HUES64 (cell line): ENCODE measurements around the gene NCAM2.
"Not testable (repeated sequence)": the region's sequence is repeated elsewhere in the genome, so short reads cannot be mapped to it uniquely, and the experiment has no call there.

Experiments used
- H3K27ac ChIP-seq: 2 replicates; pipeline ENCODE4 v1.7.0; 2013; ENCODE audit warnings: low read depth, low read length, inconsistent platforms
- H3K27me3 ChIP-seq: 2 replicates; pipeline ENCODE4 v1.6.1; 2013; ENCODE audit warnings: mild to moderate bottlenecking, low read length; ENCODE audit not compliant: insufficient read depth
- H3K36me3 ChIP-seq: 2 replicates; pipeline ENCODE4 v1.6.1; 2013; ENCODE audit warnings: mild to moderate bottlenecking, low read length; ENCODE audit not compliant: insufficient read depth
- H3K4me1 ChIP-seq: 2 replicates; pipeline ENCODE4 v1.6.1; 2013; ENCODE audit warnings: mild to moderate bottlenecking, low read length, moderate library complexity; ENCODE audit not compliant: insufficient read depth
- H3K4me3 ChIP-seq: 2 replicates; pipeline ENCODE4 v1.5.1; 2013; ENCODE audit warnings: mild to moderate bottlenecking, low read length, moderate library complexity
- H3K9ac ChIP-seq: 2 replicates; pipeline ENCODE4 v1.6.1; 2013; ENCODE audit warnings: mild to moderate bottlenecking, low read depth, low read length
- H3K9me3 ChIP-seq: 2 replicates; pipeline ENCODE4 v1.6.1; 2013; ENCODE audit warnings: low read depth, low read length; ENCODE audit not compliant: insufficient read depth
- WGBS: fragments of 150-250, 120-280 bp; methylation state at CpG from one replicate; pipeline ENCODE4 v1.1.7; 2013; ENCODE audit warnings: missing lambda C conversion rate; 5-methylcytosine and 5-hydroxymethylcytosine counted together

Gene NCAM2

DNA sequence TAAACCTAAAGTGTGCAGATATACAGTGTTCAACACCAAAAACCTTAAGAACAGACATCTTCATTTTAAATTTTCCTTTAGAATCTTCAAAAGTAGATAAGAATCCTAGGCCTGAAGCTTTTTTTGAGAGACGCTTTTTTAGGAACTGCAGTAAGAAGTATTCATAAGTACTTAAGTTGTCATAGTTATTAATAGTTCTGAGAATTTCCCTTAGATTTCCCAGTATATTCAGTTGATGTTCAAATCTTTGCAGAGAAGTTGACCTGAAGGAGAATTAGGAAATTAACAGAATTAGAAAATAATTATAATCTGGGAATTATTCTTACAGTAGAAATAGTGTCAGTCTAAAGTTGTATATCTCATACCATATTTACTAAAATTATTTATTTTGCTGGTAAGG lies 150.3 kb downstream of the NCAM2 start:
- no peak overlapping the region for H3K9ac ChIP-seq
- H3K4me1 ChIP-seq = no peaks in the 10 kb centered on the region
- WGBS = 100% methylated on average over 1 of the region's 1 CpG
- no peaks in the 10 kb centered on the region for H3K27me3 ChIP-seq
- H3K9me3 ChIP-seq = no peaks in the 10 kb centered on the region
- no peak overlapping the region for H3K27ac ChIP-seq
- H3K36me3 ChIP-seq = no peaks in the 10 kb centered on the region
- H3K4me3 ChIP-seq = no peak overlapping the region

DNA sequence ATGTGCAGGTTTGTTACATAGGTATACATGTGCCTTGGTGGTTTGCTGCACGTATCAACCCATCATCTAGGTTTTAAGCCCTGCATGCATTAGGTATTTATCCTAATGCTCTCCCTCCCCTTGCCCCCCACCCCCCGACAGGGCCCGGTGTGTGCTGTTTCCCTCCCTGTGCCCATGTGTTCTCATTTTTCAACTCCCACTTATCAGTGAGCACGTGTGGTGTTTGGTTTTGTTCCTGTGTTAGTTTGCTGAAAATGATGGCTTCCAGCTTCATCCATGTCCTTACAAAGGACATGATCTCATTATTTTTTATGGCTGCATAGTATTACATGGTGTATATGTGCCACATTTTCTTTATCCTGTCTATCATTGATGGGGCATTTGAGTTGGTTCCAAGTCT lies 151.2 kb downstream of the NCAM2 start:
- WGBS = 84% methylated on average over 4 of the region's 4 CpGs
- not testable (repeated sequence) for H3K9me3 ChIP-seq, H3K9ac ChIP-seq, H3K27me3 ChIP-seq, H3K27ac ChIP-seq, H3K36me3 ChIP-seq, H3K4me3 ChIP-seq, H3K4me1 ChIP-seq

DNA sequence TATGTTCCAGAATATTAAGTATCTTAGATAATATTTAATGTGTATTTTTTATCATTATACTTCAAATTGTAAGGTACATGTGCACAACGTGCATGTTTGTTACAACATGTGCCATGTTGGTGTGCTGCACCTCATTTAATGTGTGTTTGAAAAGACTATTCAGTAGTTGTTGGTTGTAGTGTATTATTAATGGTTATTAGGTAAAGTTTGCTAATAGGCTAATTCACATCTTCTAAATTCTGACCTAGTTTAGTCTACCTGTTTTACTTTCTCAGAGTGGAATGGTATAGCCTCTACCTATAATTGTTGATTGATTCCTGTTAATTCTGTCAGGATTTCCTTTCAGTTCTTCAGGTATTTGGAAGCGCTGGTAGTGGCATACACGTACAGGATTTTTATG lies 153.0 kb downstream of the NCAM2 start:
- Histone ChIP-seq H3K9me3 (no peaks in the 10 kb centered on the region), H3K4me1 (no peaks in the 10 kb centered on the region), H3K9ac (no peak overlapping the region), H3K4me3 (no peak overlapping the region), H3K27me3 (no peaks in the 10 kb centered on the region), H3K36me3 (no peaks in the 10 kb centered on the region), H3K27ac (no peak overlapping the region)
- 88% methylated on average over 3 of the region's 3 CpGs for WGBS

DNA sequence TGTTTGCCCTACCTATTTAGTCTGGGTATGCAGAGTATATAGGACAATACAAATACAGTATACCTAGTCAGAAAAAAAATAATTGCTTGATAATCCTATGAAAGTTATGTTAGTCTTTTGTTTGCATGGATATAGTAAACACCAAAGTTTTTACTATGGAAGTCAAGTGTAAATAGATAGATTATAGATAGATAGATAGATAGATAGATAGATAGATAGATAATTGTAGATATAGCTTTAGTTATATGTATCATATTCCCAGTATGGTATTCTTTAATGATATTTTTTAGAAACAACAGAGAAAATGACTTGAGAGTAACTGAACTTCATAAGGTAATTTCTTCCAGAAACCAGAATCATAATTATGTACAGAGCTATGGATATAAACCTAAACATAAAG lies 158.2 kb downstream of the NCAM2 start:
- Histone ChIP-seq H3K27ac (no peak overlapping the region), H3K36me3 (no peaks in the 10 kb centered on the region), H3K9me3 (no peaks in the 10 kb centered on the region), H3K4me1 (no peaks in the 10 kb centered on the region), H3K9ac (no peak overlapping the region), H3K4me3 (no peak overlapping the region), H3K27me3 (no peaks in the 10 kb centered on the region)

DNA sequence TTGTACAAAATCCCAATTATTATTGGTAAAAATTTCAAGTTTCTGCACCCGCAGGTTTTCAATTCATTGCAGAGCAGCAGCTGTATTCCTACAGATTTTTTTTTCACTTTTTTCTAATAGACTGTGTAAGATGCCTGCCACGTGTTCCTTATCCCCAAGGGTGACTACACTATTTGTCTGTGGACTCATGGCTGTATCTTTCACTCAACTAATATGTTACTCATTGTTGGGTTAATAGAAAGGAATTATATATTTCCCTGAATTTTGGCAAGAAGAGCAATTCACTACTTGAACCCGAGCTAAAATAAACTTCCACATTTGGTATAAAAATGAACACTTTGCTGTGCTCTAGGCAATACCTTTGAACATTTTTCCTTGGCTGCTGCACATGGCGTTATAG lies 158.7 kb downstream of the NCAM2 start:
- Histone ChIP-seq H3K27me3 (no peaks in the 10 kb centered on the region), H3K27ac (no peak overlapping the region), H3K9ac (no peak overlapping the region), H3K9me3 (no peaks in the 10 kb centered on the region), H3K4me3 (no peak overlapping the region), H3K4me1 (no peaks in the 10 kb centered on the region), H3K36me3 (no peaks in the 10 kb centered on the region)
- 88% methylated on average over 3 of the region's 4 CpGs for WGBS

DNA sequence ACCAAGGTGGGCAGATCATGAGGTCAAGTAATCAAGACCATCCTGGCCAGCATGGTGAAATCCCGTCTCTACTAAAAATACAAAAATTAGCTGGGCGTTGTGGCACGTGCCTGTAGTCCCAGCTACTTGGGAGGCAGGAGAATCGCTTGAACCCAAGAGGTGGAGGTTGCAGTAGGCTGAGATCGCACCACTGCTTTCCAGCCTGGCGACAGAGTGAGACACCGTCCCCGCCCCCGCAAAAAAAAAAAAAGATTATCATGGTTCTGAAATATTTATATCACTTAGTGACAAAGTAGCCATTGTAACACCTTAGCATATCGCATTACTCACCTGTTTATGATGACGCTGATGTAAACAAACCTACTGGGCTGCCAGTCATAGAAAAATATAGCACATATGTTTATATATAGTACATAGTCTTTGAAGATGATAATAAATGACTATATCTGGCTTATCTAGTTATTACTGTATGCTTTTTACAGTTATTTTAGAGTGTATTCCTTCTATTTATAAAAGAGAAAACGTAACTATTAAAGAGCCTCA lies 160.2 kb downstream of the NCAM2 start:
- WGBS = 94% methylated on average over 10 of the region's 12 CpGs
- H3K4me1 ChIP-seq = no peaks in the 10 kb centered on the region
- H3K27me3 ChIP-seq = no peaks in the 10 kb centered on the region
- H3K9me3 ChIP-seq = no peaks in the 10 kb centered on the region
- no peak overlapping the region for H3K9ac ChIP-seq
- H3K27ac ChIP-seq = no peak overlapping the region
- H3K36me3 ChIP-seq = no peaks in the 10 kb centered on the region
- no peak overlapping the region for H3K4me3 ChIP-seq

DNA sequence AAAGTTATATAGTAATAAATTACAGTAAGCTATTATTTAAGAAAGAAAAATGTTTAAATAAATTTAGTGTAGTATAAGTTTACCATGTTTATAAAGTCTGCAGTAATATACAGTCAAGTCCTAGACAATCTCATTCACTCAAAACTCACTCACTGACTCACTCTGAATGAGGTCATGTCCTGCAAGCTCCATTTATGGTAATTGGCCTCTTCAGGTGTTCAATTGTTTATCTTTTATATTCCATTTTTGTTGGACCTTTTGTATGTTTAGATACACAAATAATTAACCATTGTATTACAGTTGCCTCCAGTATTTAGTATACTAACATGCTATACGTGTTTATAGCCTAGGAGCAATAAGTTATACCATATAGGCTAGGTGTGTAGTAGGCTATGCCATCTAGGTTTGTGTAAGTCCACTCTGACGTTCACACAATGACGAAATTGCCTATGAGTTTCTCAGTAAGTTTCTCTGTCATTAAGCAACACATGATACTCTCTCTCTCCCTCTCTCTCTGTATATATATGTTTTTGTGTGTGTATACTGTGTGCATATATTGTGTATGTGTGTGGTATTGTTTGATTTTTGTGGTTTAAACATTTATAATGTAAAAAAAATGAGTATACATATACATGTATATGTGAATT lies 161.2 kb downstream of the NCAM2 start:
- no peak overlapping the region for H3K9ac ChIP-seq
- 80% methylated on average over 1 of the region's 3 CpGs for whole genome bisulfite sequencing

DNA sequence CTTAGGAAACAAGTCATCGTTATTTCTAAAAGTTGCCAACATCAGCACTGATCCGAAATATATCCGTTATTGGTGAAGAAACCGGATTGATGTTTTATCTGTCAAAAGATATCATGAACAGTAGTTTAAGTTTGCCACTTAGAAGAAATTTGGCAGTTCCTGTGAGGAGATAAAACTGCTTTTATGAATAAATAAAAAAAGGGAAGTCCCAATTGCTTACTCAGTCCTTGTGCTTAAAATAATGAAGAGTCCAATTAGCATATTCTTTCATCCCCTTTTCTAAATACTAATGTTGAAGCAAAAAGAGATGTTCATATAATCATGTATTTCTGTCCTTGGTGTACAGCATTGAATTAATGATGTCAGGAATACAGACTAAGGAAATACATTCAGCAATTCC lies 164.6 kb downstream of the NCAM2 start:
- no peak overlapping the region for H3K9ac ChIP-seq
- H3K27me3 ChIP-seq = no peaks in the 10 kb centered on the region
- no peaks in the 10 kb centered on the region for H3K4me1 ChIP-seq
- no peak overlapping the region for H3K4me3 ChIP-seq
- H3K27ac ChIP-seq = no peak overlapping the region
- 0 out of 2 replicates have a peak, but pooled peaks cover 3% of the 10 kb centered on the region for H3K9me3 ChIP-seq
- H3K36me3 ChIP-seq = no peaks in the 10 kb centered on the region
- 98% methylated on average over 4 of the region's 4 CpGs for WGBS

More for the DNA sequence above, 161.2 kb downstream of the NCAM2 start:
- no peak overlapping the region for H3K4me3 ChIP-seq
- H3K36me3 ChIP-seq = no peaks in the 10 kb centered on the region
- H3K9me3 ChIP-seq = no peaks in the 10 kb centered on the region
- H3K27ac ChIP-seq = no peak overlapping the region
- no peaks in the 10 kb centered on the region for H3K4me1 ChIP-seq
- H3K27me3 ChIP-seq = no peaks in the 10 kb centered on the region

DNA sequence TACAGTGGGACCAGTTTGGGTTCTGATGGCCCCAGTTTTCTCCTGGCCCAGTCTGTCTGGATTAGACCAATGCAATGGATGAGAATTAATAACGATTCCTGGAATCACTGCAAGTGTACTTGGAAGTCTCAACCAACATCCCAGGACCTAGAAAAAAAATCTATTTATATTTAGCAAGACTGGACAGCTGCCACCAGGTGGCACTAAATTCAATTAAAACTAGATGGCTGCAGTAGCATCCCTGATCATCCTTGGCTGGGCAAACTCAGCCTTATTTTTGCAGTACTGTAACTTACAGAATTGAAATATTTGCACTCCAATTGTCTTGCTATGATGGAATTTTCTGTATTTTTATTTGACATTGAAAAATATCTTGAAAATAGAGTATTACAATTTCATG lies 165.7 kb downstream of the NCAM2 start:
- Histone ChIP-seq H3K9ac (no peak overlapping the region), H3K27ac (no peak overlapping the region), H3K36me3 (no peaks in the 10 kb centered on the region), H3K4me1 (no peaks in the 10 kb centered on the region), H3K4me3 (no peak overlapping the region), H3K9me3 (0 out of 2 replicates have a peak, but pooled peaks cover 3% of the 10 kb centered on the region), H3K27me3 (no peaks in the 10 kb centered on the region)
- 59% methylated on average over 1 of the region's 1 CpG for WGBS

DNA sequence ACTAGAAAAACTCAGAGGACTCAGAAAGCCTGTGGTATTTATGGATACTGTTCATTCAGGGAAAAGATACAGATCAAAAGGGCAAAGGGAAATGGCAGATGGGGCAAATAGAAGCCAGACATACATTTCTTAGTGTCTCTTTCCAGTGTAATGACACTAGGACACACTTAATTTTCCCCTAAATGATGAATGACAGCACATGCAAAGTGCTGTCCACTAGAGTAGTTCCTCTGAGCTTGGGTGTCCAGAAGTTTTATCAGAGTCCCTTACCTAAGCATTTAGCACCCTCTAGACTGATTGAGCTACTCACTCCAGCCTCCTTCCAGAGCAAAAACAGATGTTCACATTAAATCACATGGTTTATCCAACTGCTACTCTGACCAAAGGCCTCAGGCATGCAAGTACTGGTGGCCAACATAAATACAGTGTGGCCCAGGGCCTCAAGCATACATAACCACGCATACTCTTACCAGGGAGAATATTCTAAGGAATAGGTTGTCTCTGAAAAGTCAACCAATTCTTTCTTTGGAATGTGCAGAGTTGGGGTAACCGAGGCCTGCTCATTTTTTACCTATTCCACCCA lies 166.9 kb downstream of the NCAM2 start:
- no peak overlapping the region for H3K27ac ChIP-seq

DNA sequence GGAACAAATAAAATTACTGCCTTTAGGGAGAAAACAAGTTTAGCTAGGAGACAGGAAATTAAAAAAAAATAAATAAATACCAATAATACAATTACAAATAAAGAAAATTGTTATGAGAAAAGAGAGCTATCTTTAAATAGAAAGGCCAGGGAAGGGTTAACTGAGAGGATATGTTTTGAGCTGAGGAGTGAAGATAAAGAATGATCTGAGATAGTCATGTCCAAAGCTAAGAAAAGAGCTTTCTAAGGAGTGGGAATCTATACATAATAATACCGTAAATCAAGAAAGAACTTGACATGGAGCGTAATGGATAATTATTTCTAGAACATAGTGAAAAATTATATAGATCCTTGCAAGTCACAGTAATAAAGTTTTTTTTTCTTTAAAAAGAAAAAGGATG lies 176.5 kb downstream of the NCAM2 start:
- Histone ChIP-seq H3K4me3 (no peak overlapping the region), H3K9me3 (no peaks in the 10 kb centered on the region), H3K27me3 (no peaks in the 10 kb centered on the region), H3K4me1 (no peaks in the 10 kb centered on the region), H3K27ac (no peak overlapping the region), H3K9ac (no peak overlapping the region), H3K36me3 (no peaks in the 10 kb centered on the region)
- no CpG with 5 or more reads among the region's 2 CpGs for WGBS

More for the DNA sequence above, 166.9 kb downstream of the NCAM2 start:
- Histone ChIP-seq H3K36me3 (no peaks in the 10 kb centered on the region), H3K9me3 (0 out of 2 replicates have a peak, but pooled peaks cover 3% of the 10 kb centered on the region), H3K27me3 (no peaks in the 10 kb centered on the region), H3K9ac (no peak overlapping the region), H3K4me3 (no peak overlapping the region), H3K4me1 (no peaks in the 10 kb centered on the region)
- WGBS = 95% methylated on average over 2 of the region's 2 CpGs
